Epithelial cell of esophagus (primary cell): ENCODE data around the gene HSP90B1.
A peak's percentile ranks its signal among the peaks of the same experiment; 100 is the strongest.

Source experiments
- DNase-seq: peaks from one replicate; pipeline ENCODE4 v3.0.0; 2010; ENCODE audit warnings: low read depth
- H3K4me3 ChIP-seq: 2 replicates; pipeline ENCODE4 v1.5.1; 2011; ENCODE audit warnings: mild to moderate bottlenecking, low read length, control low read depth
- TF ChIP-seq, protein P1 (sequence below): IDR thresholded peaks from 2 replicates; pipeline ENCODE4 v1.5.1; 2011; ENCODE audit warnings: low read depth, mild to moderate bottlenecking, low read length, control low read depth, inconsistent platforms; ENCODE audit not compliant: insufficient read depth; ENCODE audit errors: missing control alignments

Gene HSP90B1

DNA sequence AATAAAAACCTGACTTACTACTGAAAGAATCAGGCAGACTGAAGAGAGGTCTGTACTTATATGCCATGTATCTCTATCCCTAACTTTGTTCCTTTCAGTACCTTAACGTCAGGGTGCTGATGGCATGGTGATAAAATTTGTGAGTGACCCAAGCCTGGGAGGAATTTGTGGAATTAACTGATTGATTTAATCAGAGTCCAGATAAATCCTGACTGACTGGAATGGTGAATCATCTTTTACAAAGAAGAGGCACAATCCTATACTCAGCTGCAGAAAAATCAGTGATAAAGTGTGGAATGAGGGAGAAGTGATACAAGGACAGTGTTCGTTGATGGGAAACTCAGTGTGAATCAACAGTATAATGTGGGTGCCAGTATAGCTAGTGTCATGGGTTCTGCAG, 39.2 kb downstream of the HSP90B1 start:
- TF ChIP-seq, protein P1, sequence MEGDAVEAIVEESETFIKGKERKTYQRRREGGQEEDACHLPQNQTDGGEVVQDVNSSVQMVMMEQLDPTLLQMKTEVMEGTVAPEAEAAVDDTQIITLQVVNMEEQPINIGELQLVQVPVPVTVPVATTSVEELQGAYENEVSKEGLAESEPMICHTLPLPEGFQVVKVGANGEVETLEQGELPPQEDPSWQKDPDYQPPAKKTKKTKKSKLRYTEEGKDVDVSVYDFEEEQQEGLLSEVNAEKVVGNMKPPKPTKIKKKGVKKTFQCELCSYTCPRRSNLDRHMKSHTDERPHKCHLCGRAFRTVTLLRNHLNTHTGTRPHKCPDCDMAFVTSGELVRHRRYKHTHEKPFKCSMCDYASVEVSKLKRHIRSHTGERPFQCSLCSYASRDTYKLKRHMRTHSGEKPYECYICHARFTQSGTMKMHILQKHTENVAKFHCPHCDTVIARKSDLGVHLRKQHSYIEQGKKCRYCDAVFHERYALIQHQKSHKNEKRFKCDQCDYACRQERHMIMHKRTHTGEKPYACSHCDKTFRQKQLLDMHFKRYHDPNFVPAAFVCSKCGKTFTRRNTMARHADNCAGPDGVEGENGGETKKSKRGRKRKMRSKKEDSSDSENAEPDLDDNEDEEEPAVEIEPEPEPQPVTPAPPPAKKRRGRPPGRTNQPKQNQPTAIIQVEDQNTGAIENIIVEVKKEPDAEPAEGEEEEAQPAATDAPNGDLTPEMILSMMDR, result no peak
- DNase-seq, result peak; percentile 41
- no peak overlapping the region for H3K4me3 ChIP-seq

DNA sequence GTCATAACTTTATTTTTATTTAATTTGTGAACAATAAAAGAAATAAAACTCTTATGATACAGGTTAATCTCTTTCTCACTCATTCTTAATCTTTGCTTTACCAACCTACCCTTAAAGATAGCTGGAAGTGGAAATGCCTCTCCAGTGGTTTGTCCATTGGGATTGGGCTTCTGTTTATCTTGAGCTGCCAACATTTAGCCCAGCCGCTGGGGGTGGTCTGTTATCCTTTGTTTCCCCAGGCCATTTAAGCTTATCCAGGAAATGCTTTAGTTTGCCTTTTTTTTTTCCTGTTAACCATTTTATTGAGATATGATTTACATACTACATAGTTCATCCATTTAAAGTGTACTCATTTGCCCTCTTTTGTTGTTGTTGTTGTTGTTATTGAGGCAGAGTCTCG, 43.7 kb downstream of the HSP90B1 start:
- DNase-seq, result no peak
- TF ChIP-seq, protein P1, result no peak
- no peak overlapping the region for H3K4me3 ChIP-seq

DNA sequence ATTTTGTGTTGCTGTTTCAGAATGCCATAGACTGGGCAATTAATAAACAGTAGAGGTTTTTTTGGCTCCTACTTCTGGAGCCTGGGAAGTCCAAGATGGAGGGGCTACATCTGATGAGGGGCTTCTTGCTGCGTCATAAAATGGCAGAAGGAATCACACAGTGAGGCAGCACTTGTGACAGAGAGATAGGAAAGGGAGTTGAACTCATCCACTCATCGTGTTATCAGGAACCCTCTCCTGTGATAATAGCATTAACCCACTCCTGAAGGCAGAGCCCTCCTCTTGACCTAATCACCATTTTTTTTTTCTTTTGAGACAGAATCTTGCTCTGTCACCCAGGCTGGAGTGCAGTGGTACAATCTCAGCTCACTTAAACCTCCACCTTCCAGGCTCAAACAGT, 45.2 kb downstream of the HSP90B1 start:
- no peak for DNase-seq
- H3K4me3 ChIP-seq, result no peak overlapping the region
- TF ChIP-seq, protein P1, result no peak

DNA sequence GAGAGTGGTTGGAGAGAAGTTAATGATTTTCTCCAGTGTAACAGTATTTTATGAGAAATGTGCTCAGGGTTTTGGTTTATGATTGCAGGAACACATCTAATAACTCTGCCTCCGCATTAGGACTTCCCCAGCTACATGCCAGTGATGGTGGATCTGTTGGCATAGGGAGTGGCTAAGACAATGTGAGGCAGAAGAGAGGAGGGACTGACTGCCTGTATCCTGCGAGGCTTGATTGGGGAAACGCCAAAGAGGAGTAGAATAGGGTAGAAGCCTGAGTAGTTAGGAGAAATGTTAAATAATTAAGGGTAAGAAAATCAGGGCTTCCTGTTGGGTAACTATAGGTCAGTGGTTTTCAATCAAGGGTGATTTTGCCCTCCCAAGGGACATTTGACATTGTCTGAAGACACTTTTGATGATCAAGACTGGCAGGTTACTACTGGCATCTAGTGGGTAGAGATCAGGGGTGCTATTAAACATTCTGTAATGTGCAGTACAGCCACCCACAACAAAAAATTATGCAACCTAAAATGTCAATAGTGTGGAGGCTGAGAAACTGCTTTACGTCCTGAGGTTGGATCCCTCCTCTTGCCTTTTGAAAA, 48.3 kb downstream of the HSP90B1 start:
- TF ChIP-seq, protein P1, result no peak
- H3K4me3 ChIP-seq, result no peak overlapping the region

DNA sequence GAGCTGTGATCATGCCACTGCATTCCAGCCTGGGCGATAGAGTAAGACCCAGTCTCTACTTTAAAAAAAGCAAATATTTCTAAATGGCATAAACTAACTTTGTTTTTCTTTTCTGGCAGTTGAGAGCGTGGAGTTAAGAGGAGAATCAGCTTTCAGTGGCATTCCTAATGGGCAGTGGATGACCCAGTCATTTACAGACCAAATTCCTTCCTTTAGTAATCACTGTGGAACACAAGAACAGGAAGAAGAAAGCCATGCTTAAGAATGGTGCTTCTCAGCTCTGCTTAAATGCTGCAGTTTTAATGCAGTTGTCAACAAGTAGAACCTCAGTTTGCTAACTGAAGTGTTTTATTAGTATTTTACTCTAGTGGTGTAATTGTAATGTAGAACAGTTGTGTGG, 56.6 kb downstream of the HSP90B1 start:
- TF ChIP-seq, protein P1, result no peak
- no peak for DNase-seq
- no peak overlapping the region for H3K4me3 ChIP-seq

More for the DNA sequence above, 48.3 kb downstream of the HSP90B1 start:
- DNase-seq, result no peak

DNA sequence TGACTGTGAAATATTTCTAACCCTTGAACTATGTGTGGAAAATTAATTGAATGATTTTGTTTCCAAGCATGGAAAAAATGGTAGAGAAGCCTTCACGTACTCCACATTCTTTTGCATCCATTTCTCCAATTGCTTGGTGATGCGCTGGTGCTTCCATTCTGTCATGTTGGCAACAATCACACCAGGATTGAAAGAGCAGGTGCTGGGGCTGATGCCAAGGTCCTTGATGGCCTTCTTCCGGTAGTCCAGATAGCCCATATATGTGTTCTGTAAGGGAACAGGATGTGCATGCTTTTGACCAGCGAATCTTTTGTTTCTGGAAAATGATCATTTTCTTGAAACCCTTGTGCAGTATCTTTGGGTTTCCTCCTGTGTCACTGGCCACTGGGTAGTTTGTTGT, 64.0 kb downstream of the HSP90B1 start:
- TF ChIP-seq, protein P1, result no peak
- no peak for DNase-seq
- no peak overlapping the region for H3K4me3 ChIP-seq

DNA sequence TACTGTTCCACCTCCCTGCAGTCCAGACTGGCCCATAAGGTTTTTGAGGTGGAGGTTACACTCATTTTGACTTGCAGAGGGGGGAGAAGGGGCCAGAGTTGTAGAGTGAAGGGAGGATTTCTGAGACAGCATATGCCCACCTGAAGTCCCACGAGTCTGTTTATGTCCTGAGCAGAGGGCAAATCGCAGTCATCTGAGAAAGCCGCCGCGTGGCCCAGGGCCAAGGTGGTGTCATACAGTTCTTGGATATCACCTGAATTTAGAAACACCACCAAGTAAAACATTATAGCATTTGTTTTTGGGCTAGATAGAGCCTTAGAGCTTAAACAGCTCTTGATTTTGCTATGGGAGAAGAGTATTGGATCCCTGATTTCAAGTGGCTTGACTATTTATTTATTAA, 66.4 kb downstream of the HSP90B1 start:
- no peak overlapping the region for H3K4me3 ChIP-seq
- DNase-seq, result no peak
- TF ChIP-seq, protein P1, result no peak
